NCI-H2227 (cell line): ENCODE measurements around the gene PAPLN.

Experiments used
- DNase-seq: peaks from one replicate; lab custom pipeline; 2025; ENCODE audit not compliant: unreplicated experiment; lab: John Stamatoyannopoulos, UW

The PAPLN gene

GRCh38 chr14:73243748-73244147 is 6.4 kb downstream of the PAPLN start:
- DNase-seq, result no peak

- DNase-seq, result no peak
Measured at GRCh38 chr14:73244541-73245290, 7.4 kb downstream of the PAPLN start.

- no peak for DNase-seq
Measured at GRCh38 chr14:73245480-73246325, 8.4 kb downstream of the PAPLN start.

GRCh38 chr14:73246387-73247150 is 9.3 kb downstream of the PAPLN start:
- DNase-seq, result no peak

GRCh38 chr14:73248108-73248868 is 11.0 kb downstream of the PAPLN start:
- no peak for DNase-seq

GRCh38 chr14:73249108-73249507 is 11.8 kb downstream of the PAPLN start:
- DNase-seq, result no peak

- no peak for DNase-seq
Measured at GRCh38 chr14:73249564-73250316, 12.4 kb downstream of the PAPLN start.

- no peak for DNase-seq
Measured at GRCh38 chr14:73250317-73250713, 13.0 kb downstream of the PAPLN start.

- DNase-seq, result no peak
Measured at GRCh38 chr14:73250781-73251500, 13.6 kb downstream of the PAPLN start.

GRCh38 chr14:73251516-73252215 is 14.4 kb downstream of the PAPLN start:
- DNase-seq, result no peak

GRCh38 chr14:73252491-73253322 is 15.4 kb downstream of the PAPLN start:
- no peak for DNase-seq

- no peak for DNase-seq
Measured at GRCh38 chr14:73253323-73253610, 16.0 kb downstream of the PAPLN start.

GRCh38 chr14:73253721-73254120 is 16.4 kb downstream of the PAPLN start:
- no peak for DNase-seq

- no peak for DNase-seq
Measured at GRCh38 chr14:73254247-73255004, 17.1 kb downstream of the PAPLN start.

- DNase-seq, result no peak
Measured at GRCh38 chr14:73255005-73255400, 17.7 kb downstream of the PAPLN start.

GRCh38 chr14:73255693-73256225 is 18.5 kb downstream of the PAPLN start:
- DNase-seq, result no peak

GRCh38 chr14:73258076-73258475 is 20.8 kb downstream of the PAPLN start:
- no peak for DNase-seq
